Ecto neural progenitor cell (in vitro differentiated cells): ENCODE results near the gene SGPL1.

Experiments
- DNase-seq: peaks from one replicate; pipeline ENCODE4 v3.0.0-alpha.2; 2018; ENCODE audit warnings: low spot score

SGPL1 gene

GRCh38 chr10:70885481-70885880 is 69.7 kb downstream of the SGPL1 start:
- no peak for DNase-seq

GRCh38 chr10:70885931-70886903 is 70.5 kb downstream of the SGPL1 start:
- DNase-seq, result no peak

DNA sequence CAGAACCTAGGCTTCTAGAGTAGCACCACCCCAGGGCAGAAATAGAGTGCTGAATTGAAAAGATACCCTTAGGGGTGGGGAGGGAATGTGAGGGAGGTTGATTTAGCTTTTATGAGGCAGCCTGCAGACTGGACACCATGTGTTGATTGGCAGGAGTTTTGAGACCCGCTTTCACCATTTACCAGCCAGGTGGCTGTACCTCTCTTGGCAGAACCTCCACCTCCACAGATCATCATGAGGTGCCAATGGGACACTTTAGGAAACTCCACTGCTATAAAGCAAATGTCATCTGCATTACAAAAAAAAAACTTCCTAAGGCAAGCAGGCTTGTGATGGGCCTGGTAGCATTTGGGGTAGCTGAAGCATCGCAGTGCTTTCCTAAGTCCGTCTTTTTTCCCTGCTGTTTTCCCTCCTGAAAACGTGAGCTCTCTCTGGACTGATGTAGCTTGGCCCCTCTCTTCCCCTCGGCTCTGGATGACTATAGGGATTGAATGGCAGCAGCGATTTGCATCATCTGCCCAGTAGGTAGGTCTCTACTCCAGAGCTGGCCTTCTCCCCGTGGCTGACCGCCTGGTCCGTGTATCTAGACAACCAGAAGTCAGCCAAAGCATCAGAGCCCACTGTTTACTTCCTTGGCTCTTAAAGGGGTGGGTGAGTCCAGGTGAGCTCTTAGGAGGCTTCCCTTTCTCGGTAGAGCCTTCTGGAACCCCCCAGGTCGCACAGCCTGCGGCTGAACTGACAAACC is 71.3 kb downstream of the SGPL1 start:
- no peak for DNase-seq

- peak; percentile 84 for DNase-seq
Measured at GRCh38 chr10:70887804-70888800, 72.4 kb downstream of the SGPL1 start, which contains the start of gene PCBD1. TSS of gene PCBD1 (minus strand) at chr10:70888565. CDS start at chr10:70888533, 32 bp downstream.

DNA sequence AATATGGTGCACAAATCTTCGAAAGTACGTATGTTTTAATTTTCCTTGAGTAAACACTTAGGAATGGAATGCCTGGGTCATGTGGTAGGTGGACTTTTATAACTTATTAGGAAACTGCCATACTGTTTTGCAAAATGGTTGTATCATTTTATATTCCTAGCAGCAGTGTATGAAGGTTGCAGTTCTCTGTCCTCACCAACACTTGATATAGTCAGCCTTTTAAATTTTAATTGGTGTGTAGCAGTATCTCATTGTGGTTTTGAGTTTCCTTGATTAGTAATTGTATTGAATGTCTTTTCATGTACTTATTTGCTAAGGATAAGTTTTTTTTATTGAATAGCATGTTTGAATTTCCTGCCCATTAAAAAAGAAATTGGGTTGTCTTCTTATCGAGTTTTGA is 73.5 kb downstream of the SGPL1 start:
- DNase-seq, result no peak

GRCh38 chr10:70890917-70891431 is 75.2 kb downstream of the SGPL1 start:
- no peak for DNase-seq

DNA sequence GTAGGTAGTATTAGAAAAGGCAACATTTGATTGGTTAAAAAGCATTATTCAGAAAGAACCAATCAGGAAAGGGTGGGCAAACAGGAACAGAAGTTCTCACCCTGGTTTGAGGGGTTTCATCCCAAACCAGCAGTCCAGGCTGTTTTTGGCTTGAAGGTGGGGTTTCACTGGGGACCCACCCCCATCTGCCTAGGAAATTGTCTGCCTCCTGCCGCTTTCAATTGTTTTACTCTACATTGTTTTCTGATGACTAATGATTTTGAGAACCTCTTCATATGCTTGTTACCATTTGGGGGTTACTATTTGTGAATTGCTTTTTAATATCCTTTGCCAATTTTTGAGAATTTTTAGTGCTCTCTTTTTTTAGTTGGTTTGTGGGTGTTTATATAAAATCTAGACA is 75.9 kb downstream of the SGPL1 start:
- DNase-seq, result no peak

- no peak for DNase-seq
Measured at GRCh38 chr10:70892631-70893030, 76.9 kb downstream of the SGPL1 start.

DNA sequence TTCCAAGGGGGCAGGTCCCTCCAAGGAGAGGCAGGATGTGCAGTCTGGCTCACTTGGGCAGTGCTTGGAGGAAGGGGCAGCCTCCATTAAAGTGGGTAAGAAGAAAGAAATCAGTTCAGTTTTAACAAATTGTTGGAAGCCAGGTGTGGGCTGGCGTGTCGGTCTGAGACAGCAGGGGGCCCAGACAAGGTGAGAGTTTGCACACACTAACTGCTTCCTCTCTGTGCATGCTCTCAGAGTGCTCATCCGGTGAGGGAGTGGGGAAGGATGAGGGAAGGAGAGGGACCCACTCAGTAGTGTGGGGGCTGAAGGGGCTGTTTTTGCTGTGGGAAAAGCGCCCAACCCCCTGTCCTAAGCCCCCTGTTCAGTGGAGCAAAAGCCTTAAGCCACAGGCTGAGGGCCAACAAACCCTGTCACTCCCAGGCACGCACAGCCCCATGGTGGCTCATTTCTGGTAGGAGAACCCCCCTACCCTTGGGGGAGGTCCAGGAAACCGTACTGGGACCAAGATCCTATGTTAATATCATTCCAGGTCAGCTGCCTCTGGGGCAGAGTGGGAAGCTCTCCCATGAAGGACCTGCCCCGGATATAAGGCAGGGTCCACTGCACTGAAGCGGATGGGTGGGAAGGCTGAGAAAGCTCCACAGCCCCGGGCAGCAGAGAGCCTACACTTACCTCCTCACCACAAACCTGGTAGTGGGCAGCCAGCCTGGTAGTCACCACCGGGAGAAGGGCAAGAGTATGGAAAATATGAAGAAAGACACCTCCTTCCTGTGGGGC is 77.7 kb downstream of the SGPL1 start:
- no peak for DNase-seq

DNA sequence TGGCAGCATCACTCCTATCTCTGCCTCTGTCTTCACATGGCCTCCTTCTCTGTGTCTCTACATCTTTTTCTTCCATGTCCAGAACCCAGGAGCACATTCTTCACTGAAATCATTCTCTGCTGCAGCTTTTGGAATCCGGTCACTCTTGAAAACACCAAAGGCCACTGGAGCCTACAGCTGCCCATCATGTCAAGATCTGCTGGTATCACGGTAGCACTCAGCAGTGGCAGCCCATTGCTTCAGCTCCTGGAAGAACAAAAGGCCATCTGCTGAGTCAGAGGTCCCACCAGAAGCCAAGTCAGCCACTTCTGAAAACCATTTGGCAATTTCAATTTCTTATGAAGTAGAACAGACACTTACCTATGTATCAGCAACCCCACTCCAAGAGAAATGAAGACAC is 78.7 kb downstream of the SGPL1 start:
- no peak for DNase-seq

DNA sequence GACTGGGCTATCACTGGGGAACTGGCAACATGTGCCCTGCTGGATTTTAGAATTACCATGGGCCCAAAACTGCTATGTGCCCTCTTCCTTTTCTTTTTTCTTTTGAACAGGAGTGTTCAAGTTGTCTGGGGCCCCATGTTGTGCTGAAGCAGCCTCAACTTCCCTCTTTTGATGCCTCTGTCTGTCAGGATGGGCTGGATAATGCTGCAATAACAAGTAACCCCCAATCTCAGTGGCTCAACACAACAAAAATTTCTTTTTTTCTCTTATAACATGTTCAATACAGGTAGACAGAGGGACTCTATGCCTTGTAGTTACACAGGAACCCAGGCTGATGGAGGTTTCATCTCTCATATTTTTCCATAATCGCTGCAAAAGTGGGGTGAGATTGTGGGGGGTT is 80.8 kb downstream of the SGPL1 start:
- DNase-seq, result no peak

DNA sequence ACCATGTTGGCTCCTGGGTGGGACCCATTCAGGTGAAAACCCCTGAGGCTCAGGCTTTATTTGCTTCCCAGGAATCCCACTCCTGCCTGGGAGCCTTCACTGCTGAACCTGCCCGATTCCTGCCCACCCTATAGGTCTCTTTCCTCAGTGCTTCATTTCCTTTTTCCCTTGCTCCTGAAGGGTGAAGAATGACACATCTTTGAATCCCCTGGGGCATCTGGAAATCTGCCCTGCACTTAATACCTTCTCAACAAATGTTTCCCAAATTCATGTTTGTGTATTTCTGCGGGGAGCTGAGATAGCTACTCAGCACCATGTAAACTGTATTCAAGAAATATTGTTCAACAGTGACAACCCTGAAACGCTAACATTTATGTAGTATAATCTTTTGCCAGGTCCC is 82.9 kb downstream of the SGPL1 start:
- no peak for DNase-seq

DNA sequence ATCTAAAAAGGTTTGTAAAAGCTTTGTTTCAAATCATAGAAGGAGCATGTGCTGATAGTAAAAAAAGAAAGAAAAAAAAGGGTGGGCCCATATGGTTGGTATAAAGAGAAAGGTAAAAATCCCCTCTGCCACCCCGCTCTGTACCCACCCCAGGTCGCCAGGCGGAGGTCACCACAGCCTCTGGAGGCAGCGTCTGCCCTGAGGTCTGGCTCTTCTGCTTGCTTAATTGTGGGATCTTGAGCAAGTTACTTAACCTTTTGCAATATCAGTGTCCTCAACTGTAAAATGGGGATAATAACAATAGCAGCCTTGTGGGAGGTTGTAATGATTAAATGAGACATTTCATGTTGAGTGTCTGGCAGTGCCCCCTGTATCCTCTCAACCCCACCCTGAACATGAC is 83.3 kb downstream of the SGPL1 start:
- no peak for DNase-seq

GRCh38 chr10:70901276-70901878 is 85.6 kb downstream of the SGPL1 start:
- no peak for DNase-seq

DNA sequence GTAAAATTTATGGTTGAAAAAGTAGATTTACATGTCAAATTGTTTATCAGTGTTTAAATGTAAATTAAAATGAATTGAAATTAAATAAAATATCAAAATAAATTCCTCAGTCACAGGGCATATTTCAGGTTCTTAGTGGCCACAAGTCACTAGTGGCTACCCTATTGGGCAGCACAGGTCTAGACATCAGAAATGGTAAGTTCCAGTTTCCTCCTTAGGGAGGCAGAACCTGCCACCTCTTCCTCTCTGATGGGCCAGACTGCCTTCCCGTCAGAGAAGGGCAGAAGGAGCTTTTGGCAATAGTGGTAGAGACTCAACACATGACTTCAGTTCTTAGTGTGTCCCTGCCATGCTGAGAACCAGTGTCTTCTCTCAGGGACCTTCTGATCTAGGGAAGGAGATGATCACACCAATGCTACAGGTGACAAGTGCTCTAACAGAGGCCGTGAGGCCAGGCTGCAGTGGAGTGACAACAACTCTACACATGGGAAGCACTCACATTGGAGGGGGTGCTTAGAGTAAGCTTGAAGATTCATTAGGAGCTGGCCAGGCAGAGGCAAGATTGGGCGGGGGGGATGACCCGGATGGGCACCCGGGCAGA is 87.0 kb downstream of the SGPL1 start:
- DNase-seq, result no peak

DNA sequence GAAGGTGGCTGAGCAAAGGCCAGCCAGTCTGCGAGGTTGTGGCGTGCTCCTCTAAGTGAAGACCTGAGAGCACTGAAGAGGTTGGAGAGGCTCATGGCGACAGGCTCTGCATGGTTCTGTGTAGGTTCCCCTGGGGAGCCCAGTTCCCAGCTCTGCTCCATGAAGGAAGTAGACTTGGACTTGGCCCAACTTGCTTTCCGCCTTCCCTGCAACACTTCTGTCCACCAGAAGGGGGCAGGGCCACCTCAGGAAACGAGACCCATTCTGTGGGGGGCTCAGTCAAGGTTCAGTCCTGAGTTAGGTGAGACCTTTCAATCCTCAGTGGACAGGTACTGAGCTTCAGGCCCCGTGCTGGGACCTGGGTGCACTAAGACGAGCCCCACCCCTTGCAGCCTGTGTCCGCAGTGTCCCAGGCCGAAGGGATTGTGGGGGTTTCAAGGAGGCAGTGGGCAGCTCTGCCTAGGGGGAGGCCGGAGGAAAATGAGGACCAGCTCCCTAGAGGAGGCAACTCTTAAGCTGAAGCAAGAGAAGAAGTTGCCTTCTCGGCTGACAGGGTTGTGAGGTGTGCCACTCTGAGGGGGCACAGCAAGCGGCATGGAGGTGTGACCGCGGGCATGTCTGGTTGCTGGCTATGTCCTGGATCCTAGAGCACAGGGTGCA is 87.6 kb downstream of the SGPL1 start:
- peak; percentile 78 for DNase-seq

DNA sequence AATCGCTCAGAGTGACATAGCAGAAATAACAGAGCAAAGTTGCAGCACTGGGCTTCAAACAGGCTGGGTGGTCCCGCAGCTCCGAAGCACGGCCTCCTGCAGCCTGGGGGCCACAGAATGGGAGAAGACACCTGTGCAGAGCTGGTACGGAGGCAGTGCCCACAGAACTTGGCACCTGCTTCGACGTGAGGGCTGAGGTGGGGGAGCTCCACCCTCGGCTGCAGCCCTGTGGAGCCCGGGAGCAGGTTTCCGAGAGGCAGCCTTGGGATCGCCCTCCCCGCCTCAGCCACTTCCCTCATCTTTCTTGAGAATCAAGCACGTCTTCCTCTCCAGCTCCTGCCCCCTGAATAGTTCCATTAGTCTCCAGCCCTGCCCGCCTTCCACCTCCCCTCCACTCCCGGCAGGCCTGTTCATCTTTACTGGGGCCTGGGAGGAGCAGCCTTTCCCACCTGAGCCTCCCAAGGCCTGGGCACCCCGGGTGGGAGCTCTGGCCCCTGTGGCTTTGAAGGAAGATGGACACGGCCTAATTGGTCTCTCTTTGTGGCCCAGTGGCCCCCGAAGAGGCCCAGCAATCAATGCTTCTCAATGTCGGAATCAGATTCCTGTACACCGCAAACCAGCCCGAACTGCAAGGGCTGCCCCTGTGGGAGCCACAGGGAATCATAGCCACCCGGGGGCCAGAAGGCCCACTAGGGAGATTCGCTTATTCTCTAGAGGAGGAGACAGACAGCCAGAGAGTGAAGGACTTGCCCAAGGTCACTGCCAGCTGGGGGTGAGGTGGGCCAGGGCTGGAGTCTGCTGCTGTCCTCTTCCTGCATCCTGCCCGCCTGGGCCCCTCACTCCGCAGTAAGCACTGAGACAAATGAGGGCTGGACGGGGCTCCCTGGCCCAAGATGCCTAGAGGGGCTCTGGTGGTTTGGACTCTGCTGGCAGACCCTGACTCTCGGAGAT is 89.6 kb downstream of the SGPL1 start:
- no peak for DNase-seq
